Hepatocyte (in vitro differentiated cells): ENCODE data around the gene AP5B1. TPM values are rescaled to one million over a fixed set of nuclear protein-coding genes. Genes with fewer than 3 reads are reported as not detected.
A peak's percentile ranks its signal among the peaks of the same experiment; 100 is the strongest.
"Not testable (repeated sequence)": the region's sequence is repeated elsewhere in the genome, so short reads cannot be mapped to it uniquely, and the experiment has no call there.

ENCODE experiments used
- DNase-seq: peaks from one replicate; pipeline ENCODE4 v3.0.0-alpha.2; 2016; ENCODE audit warnings: low spot score
- H2AFZ ChIP-seq: fragments of 200-600 bp; sonication (generic); 2 replicates; pipeline ENCODE4 v1.6.0; 2016; ENCODE audit warnings: antibody characterized with exemption, mild to moderate bottlenecking
- H3K27ac ChIP-seq: fragments of 200-600 bp; sonication (generic); 2 replicates; pipeline ENCODE4 v1.5.1; 2016; ENCODE audit warnings: mild to moderate bottlenecking
- H3K27me3 ChIP-seq: fragments of 200-600 bp; sonication (generic); 2 replicates; pipeline ENCODE4 v1.6.1; 2016
- H3K36me3 ChIP-seq: fragments of 200-600 bp; sonication (generic); replicated peaks from 2 replicates; pipeline ENCODE4 v1.5.1; 2016; ENCODE audit warnings: low read depth; ENCODE audit not compliant: insufficient read depth
- H3K4me1 ChIP-seq: fragments of 200-600 bp; sonication (generic); 2 replicates; pipeline ENCODE4 v1.5.1; 2016; ENCODE audit warnings: mild to moderate bottlenecking, moderate library complexity; ENCODE audit not compliant: insufficient read depth
- H3K4me2 ChIP-seq: fragments of 200-600 bp; sonication (generic); 2 replicates; pipeline ENCODE4 v1.6.0; 2016
- H3K4me3 ChIP-seq: fragments of 200-600 bp; sonication (generic); 2 replicates; pipeline ENCODE4 v1.5.1; 2016; ENCODE audit warnings: mild to moderate bottlenecking
- H3K79me2 ChIP-seq: fragments of 200-600 bp; sonication (generic); 2 replicates; pipeline ENCODE4 v1.6.0; 2017; ENCODE audit warnings: mild to moderate bottlenecking
- H3K9me2 ChIP-seq: fragments of 200-600 bp; sonication (generic); replicated peaks from 2 replicates; pipeline ENCODE4 v1.6.0; 2017; ENCODE audit warnings: mild to moderate bottlenecking; ENCODE audit not compliant: insufficient read depth
- H3K9me3 ChIP-seq: fragments of 200-600 bp; sonication (generic); 2 replicates; pipeline ENCODE4 v1.5.1; 2016; ENCODE audit warnings: low read depth, mild to moderate bottlenecking
- H4K20me1 ChIP-seq: fragments of 200-600 bp; sonication (generic); 2 replicates; pipeline ENCODE4 v1.6.0; 2016; ENCODE audit warnings: mild to moderate bottlenecking; ENCODE audit not compliant: insufficient read depth, poor library complexity, severe bottlenecking
- CTCF ChIP-seq: fragments of 200-600 bp; sonication (generic); IDR thresholded peaks from 2 replicates; pipeline ENCODE4 v1.5.1; 2016; ENCODE audit warnings: antibody characterized with exemption, mild to moderate bottlenecking; ENCODE audit not compliant: poor library complexity
- EZH2 ChIP-seq: fragments of 200-600 bp; sonication (generic); IDR thresholded peaks from 2 replicates; pipeline ENCODE4 v1.6.1; 2016; ENCODE audit warnings: antibody characterized with exemption, mild to moderate bottlenecking, borderline replicate concordance
- EZH2phosphoT487 ChIP-seq: fragments of 200-600 bp; sonication (generic); IDR thresholded peaks from one replicate; pipeline ENCODE4 v1.6.1; 2018; ENCODE audit warnings: antibody characterized with exemption, mild to moderate bottlenecking, low read depth, moderate library complexity; ENCODE audit not compliant: unreplicated experiment, severe bottlenecking
- WGBS: methylation state at CpG from one replicate; pipeline ENCODE4 v1.1.6; 2016; ENCODE audit warnings: low lambda C conversion rate; ENCODE audit errors: missing lambda C conversion rate; 5-methylcytosine and 5-hydroxymethylcytosine counted together
- polyA plus RNA-seq: library from polyadenylated mRNA; unstranded; fragments of >200 nt; fragmentation: Nextera tagmentation; extraction: Ambion mirVana; gene quantifications from 2 replicates; pipeline ENCODE4 v1.2.1, GENCODE V29; 2016
- total RNA-seq: library from RNA; depleted of rRNA; stranded (reverse); fragments of >200 nt; gene quantifications from 2 replicates; pipeline ENCODE4 v1.2.3, GENCODE V29; 2014

AP5B1 gene
- total and polyA plus RNA-seq, 2 experiments from 2014 or later: 20.9 to 27.1 TPM

DNA sequence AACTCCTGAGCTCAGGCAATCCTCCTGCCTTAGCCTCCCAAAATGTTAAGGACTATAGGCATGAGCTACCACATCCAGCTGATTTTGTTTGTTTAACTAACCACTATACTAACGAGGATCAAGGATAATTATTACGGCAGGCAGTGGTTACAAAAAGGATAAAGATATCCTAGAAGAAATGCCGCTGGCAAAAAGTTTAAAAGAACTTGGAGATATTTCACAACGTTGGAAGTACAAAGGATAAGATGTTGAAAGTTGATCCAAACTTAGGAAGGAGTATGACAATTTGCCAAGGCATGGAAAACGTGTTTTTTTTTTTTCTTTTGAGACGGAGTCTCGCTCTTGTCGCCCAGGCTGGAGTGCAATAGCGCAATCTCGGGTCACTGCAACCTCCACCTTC is 13.4 kb downstream of the AP5B1 start:
- H3K27me3 ChIP-seq: no peaks in the 10 kb centered on the region
- H3K36me3 ChIP-seq: no peaks in the 10 kb centered on the region
- TF ChIP-seq CTCF (no peak), EZH2 (no peak), EZH2phosphoT487 (no peak)
- no peak overlapping the region for H3K4me2 ChIP-seq
- 84% methylated on average over 10 of the region's 10 CpGs for WGBS
- no peaks in the 10 kb centered on the region for H4K20me1 ChIP-seq
- H3K79me2 ChIP-seq: no peaks in the 10 kb centered on the region
- no peak overlapping the region for H2AFZ ChIP-seq
- no peaks in the 10 kb centered on the region for H3K9me3 ChIP-seq
- H3K4me3 ChIP-seq: no peak overlapping the region
- no peaks in the 10 kb centered on the region for H3K9me2 ChIP-seq
- H3K4me1 ChIP-seq: peaks cover 6% of the 10 kb centered on the region
- no peak for DNase-seq
- no peak overlapping the region for H3K27ac ChIP-seq

- peaks cover 6% of the 10 kb centered on the region for H3K4me1 ChIP-seq
- H3K9me3 ChIP-seq: no peaks in the 10 kb centered on the region
- no peaks in the 10 kb centered on the region for H3K36me3 ChIP-seq
- no peaks in the 10 kb centered on the region for H3K79me2 ChIP-seq
- H3K27ac ChIP-seq: no peak overlapping the region
- H4K20me1 ChIP-seq: no peaks in the 10 kb centered on the region
- no peak overlapping the region for H3K4me3 ChIP-seq
- no peaks in the 10 kb centered on the region for H3K9me2 ChIP-seq
- H3K4me2 ChIP-seq: no peak overlapping the region
- 60% methylated on average over 7 of the region's 7 CpGs for WGBS
- TF ChIP-seq EZH2: no peak
- H2AFZ ChIP-seq: no peak overlapping the region
- H3K27me3 ChIP-seq: no peaks in the 10 kb centered on the region
- DNase-seq: no peak
Observed at GRCh38 chr11:65766535-65766934, 14.2 kb downstream of the AP5B1 start.

DNA sequence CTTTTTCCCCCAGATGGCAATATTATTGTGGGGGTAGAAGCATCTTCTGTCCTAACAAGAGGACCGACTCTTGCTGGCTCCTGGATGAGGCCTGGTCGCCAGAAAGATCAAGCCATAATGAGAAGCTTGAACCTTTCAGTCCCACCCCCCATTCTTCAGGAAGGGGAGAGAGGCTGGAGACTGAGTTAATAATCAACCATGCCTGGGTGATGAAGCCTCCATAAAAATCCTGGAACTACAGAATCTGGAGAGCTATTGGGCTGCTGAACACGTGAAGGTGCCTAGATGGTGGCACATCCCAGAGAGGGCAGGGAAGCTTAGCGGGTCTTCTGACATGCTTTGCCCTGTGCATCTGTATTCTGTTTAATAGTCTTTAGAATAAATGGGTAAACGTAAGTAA is 16.3 kb downstream of the AP5B1 start:
- Histone ChIP-seq H2AFZ (no peak overlapping the region), H3K36me3 (no peaks in the 10 kb centered on the region), H3K4me1 (peaks cover 6% of the 10 kb centered on the region), H3K79me2 (no peaks in the 10 kb centered on the region), H3K27ac (peak overlapping the region; percentile 20), H3K27me3 (no peaks in the 10 kb centered on the region), H4K20me1 (no peaks in the 10 kb centered on the region), H3K4me3 (no peak overlapping the region), H3K9me3 (no peaks in the 10 kb centered on the region), H3K4me2 (no peak overlapping the region), H3K9me2 (no peaks in the 10 kb centered on the region)
- peak; percentile 32 for DNase-seq
- 63% methylated on average over 5 of the region's 5 CpGs for WGBS
- TF ChIP-seq EZH2 (no peak), EZH2phosphoT487 (no peak), CTCF (no peak)

DNA sequence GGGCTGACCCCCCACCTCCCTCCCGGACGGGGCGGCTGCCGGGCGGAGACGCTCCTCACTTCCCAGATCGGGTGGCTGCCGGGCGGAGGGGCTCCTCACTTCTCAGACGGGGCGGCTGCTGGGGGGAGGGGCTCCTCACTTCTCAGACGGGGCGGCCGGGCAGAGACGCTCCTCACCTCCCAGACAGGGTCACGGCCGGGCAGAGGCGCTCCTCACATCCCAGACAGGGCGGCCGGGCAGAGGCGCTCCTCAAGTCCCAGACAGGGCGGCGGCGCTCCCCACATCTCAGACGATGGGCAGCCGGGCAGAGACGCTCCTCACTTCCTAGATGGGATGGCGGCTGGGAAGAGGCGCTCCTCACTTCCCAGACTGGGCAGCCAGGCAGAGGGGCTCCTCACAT is 18.0 kb downstream of the AP5B1 start:
- H4K20me1 ChIP-seq, H3K27me3 ChIP-seq, H3K4me1 ChIP-seq, H3K9me3 ChIP-seq, H3K36me3 ChIP-seq, H3K79me2 ChIP-seq, H3K4me2 ChIP-seq, H3K27ac ChIP-seq, H3K9me2 ChIP-seq, H3K4me3 ChIP-seq, H2AFZ ChIP-seq, DNase-seq: not testable (repeated sequence)
- WGBS: 97% methylated on average over 11 of the region's 29 CpGs

DNA sequence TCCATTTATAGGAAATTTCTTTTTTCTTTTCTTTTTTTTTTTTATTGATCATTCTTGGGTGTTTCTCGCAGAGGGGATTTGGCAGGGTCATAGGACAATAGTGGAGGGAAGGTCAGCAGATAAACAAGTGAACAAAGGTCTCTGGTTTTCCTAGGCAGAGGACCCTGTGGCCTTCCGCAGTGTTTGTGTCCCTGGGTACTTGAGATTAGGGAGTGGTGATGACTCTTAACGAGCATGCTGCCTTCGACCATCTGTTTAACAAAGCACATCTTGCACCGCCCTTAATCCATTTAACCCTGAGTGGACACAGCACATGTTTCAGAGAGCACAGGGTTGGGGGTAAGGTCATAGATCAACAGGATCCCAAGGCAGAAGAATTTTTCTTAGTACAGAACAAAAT is 18.6 kb downstream of the AP5B1 start:
- not testable (repeated sequence) for H3K4me2 ChIP-seq, H3K9me3 ChIP-seq, H3K36me3 ChIP-seq, H3K27ac ChIP-seq, H3K4me1 ChIP-seq, H3K27me3 ChIP-seq, H3K9me2 ChIP-seq, H3K79me2 ChIP-seq, H2AFZ ChIP-seq, DNase-seq, H3K4me3 ChIP-seq, H4K20me1 ChIP-seq
- WGBS: 43% methylated on average over 5 of the region's 5 CpGs
